ENCODE results near the gene P4HA3.

Gene P4HA3

GRCh38 chr11:74330075-74330858, 18.8 kb upstream of the P4HA3 start:
- no peak for TF ChIP-seq CTCF (IDR thresholded peaks at IDR 0.05; ENCODE audit: unreplicated experiment in 3 of 3)
- peaks cover 3% of the 10 kb centered on the region for H3K9me3 Mint-ChIP-seq
- peaks cover 6% of the 10 kb centered on the region for H3K36me3 Mint-ChIP-seq (ENCODE audit: low read depth)
- H3K4me1 Mint-ChIP-seq: peaks cover 20% of the 10 kb centered on the region
- H3K27me3 Mint-ChIP-seq (ENCODE audit: low read depth): no peaks in the 10 kb centered on the region
- H3K4me3 Mint-ChIP-seq: no peak overlapping the region
- no peak overlapping the region for H3K27ac Mint-ChIP-seq

- H3K27me3 Mint-ChIP-seq (ENCODE audit: low read depth): no peaks in the 10 kb centered on the region
- peaks cover 3% of the 10 kb centered on the region for H3K9me3 Mint-ChIP-seq
- peak overlapping the region; percentile 25 to 63 (median 41) for H3K27ac Mint-ChIP-seq
- no peak overlapping the region for H3K4me3 Mint-ChIP-seq
- H3K4me1 Mint-ChIP-seq: peaks cover 23% of the 10 kb centered on the region
- peaks cover 6% of the 10 kb centered on the region for H3K36me3 Mint-ChIP-seq (ENCODE audit: low read depth)
- TF ChIP-seq CTCF (IDR thresholded peaks at IDR 0.05; ENCODE audit: unreplicated experiment in 3 of 3): no peak
Observed at GRCh38 chr11:74327076-74327475, 15.6 kb upstream of the P4HA3 start.

DNA sequence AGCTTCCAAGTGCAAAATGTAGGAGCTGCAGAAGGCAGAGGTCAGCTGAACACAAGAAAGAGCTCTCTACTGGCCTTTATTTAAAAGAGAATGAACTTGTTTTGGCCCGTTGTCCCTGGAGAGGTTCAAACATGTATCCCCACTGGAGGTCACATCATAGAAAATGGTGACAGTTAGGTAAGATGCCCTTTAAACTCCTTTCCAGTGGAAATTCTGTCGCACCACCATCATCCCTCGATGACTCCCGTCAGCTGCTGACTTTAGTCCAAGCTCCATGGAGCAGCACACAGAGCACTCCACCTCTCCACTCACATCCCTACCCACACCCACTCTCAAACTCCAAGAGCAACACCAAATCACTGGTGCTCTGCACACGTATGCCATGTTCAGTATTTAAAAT, 15.2 kb upstream of the P4HA3 start:
- Mint-ChIP-seq H3K27me3 (ENCODE audit: low read depth) (no peaks in the 10 kb centered on the region), H3K36me3 (ENCODE audit: low read depth) (peaks cover 6% of the 10 kb centered on the region), H3K27ac (peak overlapping the region; percentile 25 to 63 (median 41)), H3K9me3 (peaks cover 3% of the 10 kb centered on the region), H3K4me1 (peaks cover 27% of the 10 kb centered on the region), H3K4me3 (no peak overlapping the region)
- no peak for TF ChIP-seq CTCF (IDR thresholded peaks at IDR 0.05; ENCODE audit: unreplicated experiment in 3 of 3)

DNA sequence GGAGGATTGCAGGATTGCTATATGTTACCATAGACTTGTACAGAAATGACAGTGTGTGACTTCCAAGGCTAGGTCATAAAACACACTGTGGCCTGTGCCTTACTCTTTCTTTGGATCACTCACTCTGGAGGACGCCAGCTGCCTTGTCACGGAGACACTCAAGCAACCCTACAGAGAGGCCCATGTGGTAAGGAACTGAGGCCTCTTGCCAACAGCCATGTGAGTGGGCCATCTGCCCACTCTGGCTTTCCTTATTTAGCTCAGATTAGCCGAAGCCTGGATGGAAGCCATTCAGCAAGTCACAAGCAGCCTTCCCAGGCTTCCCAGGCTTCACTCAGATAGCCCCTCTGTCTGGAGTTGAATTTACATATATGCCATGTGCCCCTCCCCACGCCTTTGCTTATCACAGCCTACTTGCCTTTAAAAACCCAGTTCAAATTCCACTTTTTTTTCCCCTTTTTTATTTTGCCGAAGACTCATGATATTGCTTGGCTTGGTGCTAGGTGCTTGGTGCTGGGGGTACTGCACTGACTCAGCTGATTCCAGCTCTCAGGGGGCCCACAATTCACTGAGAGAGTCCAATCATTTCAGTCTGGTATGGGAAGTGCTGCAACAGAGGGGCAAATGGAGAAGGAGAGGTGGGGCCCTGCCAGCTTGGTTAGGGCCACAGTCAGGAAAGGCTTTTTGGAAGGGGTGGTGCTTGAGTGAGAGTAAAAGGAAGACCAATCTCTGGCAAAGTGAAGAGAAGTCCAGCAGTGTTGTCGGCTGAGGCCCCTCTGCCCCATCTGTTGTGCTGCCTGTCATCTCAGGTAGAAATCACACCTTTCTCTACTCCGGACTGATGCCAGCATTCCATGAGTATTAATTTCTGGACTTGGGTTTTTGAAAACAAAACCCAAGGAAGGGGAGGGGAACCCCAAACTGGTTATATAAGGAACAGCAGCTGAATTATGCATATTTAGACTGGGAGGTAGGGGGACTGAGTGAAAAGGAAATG, 14.5 kb upstream of the P4HA3 start:
- Mint-ChIP-seq H3K27ac (peak overlapping the region; percentile 25 to 73 (median 63)), H3K4me1 (peaks cover 28% of the 10 kb centered on the region), H3K4me3 (no peak overlapping the region), H3K36me3 (ENCODE audit: low read depth) (peaks cover 6% of the 10 kb centered on the region), H3K9me3 (peaks cover 3% of the 10 kb centered on the region), H3K27me3 (ENCODE audit: low read depth) (no peaks in the 10 kb centered on the region)
- no peak for TF ChIP-seq CTCF (IDR thresholded peaks at IDR 0.05; ENCODE audit: unreplicated experiment in 3 of 3)

GRCh38 chr11:74322667-74323066, 11.2 kb upstream of the P4HA3 start:
- peaks cover 7% of the 10 kb centered on the region for H3K9me3 Mint-ChIP-seq
- peaks cover 6% of the 10 kb centered on the region for H3K36me3 Mint-ChIP-seq (ENCODE audit: low read depth)
- no peak overlapping the region for H3K4me3 Mint-ChIP-seq
- H3K27ac Mint-ChIP-seq: no peak overlapping the region
- no peaks in the 10 kb centered on the region for H3K27me3 Mint-ChIP-seq (ENCODE audit: low read depth)
- no peak for TF ChIP-seq CTCF (IDR thresholded peaks at IDR 0.05; ENCODE audit: unreplicated experiment in 3 of 3)
- peaks cover 28% of the 10 kb centered on the region for H3K4me1 Mint-ChIP-seq
